ENCODE results near the gene PRKAG2.

PRKAG2 gene

DNA sequence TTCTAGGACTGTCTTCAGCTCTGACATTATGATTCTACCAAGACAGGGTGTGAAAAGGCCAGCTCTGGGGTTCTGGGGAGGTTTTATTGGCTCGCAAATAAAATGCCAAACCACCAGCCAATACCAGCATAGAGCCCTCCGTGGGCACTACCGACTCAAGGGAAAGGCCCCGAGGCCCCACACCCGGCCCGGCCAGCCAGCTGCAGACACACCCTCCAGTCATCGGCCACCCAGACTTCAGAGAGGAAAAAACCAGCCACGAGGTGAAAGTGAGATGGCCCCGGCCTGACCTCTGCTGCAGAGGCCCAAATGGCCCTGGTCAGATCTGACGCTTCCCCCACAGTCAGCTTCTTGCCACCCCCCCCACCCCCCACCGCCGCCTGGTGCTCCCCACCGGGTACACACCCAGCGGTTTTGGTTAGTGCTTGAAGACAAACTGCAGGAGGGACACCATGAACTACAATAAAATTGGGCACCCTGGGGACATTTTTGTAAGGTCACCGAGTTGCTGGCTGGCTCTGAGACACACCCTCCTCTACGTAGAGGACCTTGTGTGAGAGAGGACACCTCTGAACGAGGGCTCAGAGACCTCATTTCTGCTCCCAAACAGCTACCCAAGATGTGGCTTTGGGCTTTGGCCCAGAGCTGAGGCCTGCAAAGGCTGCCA is 79.9 kb downstream of the PRKAG2 start:
- no peak overlapping the region for H3K4me3 ChIP-seq (ENCODE audit: low read depth, low read length)
- no peak for TF ChIP-seq CTCF (IDR thresholded peaks at IDR 0.05; ENCODE audit: low read depth, low read length)

DNA sequence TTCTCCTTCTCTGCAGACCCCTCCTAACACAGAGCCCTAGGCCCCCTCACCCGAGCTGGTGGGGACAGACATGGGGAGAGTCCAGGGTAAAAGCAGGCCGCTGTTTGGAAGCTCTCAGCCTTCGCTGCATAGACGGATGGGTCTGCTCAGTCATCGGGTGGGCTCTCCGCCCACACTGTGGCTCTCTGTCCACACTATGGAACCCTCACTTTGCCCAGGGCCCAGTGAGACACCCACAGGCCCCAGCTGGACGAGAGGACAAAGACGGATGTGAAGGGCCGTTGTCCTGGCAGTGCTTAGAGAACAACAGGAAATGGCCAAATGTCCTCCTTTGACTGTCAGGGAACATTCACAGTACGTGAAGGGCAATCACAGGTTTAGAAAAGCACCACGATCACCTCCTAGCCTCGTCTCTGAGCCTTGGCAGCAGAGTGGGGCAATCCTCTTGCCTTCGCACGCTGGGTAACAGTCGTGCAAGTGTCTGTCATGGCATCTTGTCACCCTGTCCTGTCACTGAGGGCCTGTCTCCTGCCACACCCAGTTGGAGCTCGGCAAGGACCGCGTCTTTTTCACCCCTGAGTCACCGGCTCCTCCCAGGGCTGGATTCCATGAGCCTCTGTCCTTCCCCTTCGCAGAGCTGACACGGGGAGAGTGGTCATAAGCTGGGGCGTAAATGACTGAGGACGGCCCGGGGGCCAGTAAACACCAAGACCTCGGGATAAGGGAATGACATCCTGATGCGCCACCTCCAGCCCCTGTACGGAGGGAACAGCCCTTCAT is 80.6 kb downstream of the PRKAG2 start:
- H3K4me3 ChIP-seq (ENCODE audit: low read depth, low read length), result no peak overlapping the region
- no peak for TF ChIP-seq CTCF (IDR thresholded peaks at IDR 0.05; ENCODE audit: low read depth, low read length)

DNA sequence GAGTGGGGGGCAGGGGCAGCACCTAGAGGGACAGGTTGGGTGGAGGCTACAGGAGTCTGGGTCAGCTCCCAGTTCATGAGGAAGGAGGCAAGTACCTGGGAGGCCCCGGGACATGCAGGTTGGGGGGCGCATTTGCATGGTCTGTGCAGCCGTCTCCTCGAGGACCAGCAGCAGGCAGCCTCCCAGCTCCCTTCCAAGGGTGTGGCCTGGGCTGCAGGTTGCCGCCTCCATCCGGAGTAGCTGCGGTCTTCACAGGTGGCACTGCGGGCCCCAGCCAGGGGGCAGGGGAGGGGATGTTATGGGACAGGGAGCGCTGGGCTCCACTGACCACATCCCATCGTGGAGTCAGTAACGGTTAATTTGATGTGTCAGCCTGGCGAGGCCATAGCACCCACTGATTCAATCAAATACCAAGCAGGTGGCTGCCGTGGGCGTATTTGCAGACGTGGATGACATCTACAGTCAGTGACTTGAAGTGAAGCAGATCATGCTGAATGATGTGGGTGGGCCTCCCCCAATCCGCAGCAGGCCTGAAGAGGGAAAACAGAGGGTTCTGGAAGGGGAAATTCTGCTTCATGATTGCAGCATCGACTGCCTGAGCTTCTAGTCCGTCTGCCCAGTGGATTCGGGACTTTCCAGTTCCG is 81.6 kb downstream of the PRKAG2 start:
- no peak for TF ChIP-seq CTCF (IDR thresholded peaks at IDR 0.05; ENCODE audit: low read depth, low read length)
- H3K4me3 ChIP-seq (ENCODE audit: low read depth, low read length), result no peak overlapping the region

GRCh38 chr7:151794508-151795167 is 82.3 kb downstream of the PRKAG2 start:
- H3K4me3 ChIP-seq (ENCODE audit: low read depth, low read length), result no peak overlapping the region
- TF ChIP-seq CTCF (IDR thresholded peaks at IDR 0.05; ENCODE audit: low read depth, low read length), result no peak

DNA sequence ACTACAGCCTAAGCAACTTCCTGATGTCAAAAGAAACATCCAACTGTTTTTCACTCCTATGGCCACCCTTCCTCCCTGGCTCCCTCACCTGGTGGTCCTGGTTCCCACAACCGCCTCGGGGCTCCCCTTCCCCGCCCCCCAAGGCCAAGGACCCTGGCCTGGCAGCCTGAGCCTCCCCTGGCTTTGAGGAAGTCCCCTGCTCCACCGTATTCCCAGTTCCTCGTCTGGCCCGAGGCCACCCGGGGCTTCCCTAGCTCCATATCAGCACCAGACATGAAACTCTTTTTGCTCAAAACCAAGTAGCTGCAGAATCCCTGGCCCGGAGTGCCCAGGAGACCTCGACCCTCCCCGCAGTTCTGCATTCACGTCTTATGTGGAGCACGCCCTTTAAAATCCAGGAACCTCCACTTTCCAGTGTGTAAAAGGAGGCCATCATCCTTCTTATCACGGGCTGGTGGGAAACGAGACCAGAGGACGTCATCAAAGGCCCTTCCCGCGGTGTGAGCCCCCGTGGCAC is 82.9 kb downstream of the PRKAG2 start:
- no peak overlapping the region for H3K4me3 ChIP-seq (ENCODE audit: low read depth, low read length)
- TF ChIP-seq CTCF (IDR thresholded peaks at IDR 0.05; ENCODE audit: low read depth, low read length), result no peak

DNA sequence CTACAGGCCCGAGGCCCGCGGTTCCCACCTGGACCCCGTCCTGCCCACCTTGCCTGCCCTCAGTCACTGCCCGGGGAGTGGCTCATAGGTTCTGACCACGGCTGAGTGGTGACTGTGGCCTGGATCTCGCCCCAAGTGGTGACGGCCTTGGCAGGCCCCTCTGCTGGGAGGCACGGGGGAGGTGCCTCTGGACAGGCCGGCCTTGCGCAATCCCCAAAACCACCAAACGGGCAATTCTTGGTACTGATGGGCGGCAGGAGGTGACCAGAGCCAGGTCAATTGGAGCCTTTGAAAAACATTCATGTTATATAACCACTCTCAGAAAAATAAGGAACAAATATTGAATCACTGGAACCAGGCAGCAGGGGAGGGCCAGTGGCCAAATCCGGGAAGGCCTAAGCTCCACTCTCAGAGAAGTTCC is 83.4 kb downstream of the PRKAG2 start:
- TF ChIP-seq CTCF (IDR thresholded peaks at IDR 0.05; ENCODE audit: low read depth, low read length), result no peak
- H3K4me3 ChIP-seq (ENCODE audit: low read depth, low read length), result no peak overlapping the region

All from WI38 (cell line).